ENCODE data around the gene CCR9. TPM values are rescaled to one million over a fixed set of nuclear protein-coding genes. Genes with fewer than 3 reads are reported as not detected.

The CCR9 gene
- total RNA-seq, 1 donor from 2014 or later = not detected

GRCh38 chr3:45938043-45938435 is 51.7 kb downstream of the CCR9 start:
- Mint-ChIP-seq H3K36me3 (ENCODE audit: low read depth) (peaks cover 56% of the 10 kb centered on the region), H3K4me3 (no peak overlapping the region), H3K4me1 (ENCODE audit: low read depth) (peaks cover 45% of the 10 kb centered on the region), H3K27me3 (ENCODE audit: insufficient read depth) (no peaks in the 10 kb centered on the region), H3K9me3 (peaks cover 5% of the 10 kb centered on the region), H3K27ac (no peak overlapping the region)
- intact Hi-C loops (cut with micrococcal nuclease) = loop anchor here (1.0 to 2.0 kb wide), 3 partner anchors 141 to 505 kb away; no protein-coding TSS in a partner anchor
- DNase-seq (ENCODE audit: low spot score) = no peak

GRCh38 chr3:45938864-45939263 is 52.5 kb downstream of the CCR9 start:
- H3K27me3 Mint-ChIP-seq (ENCODE audit: insufficient read depth) = no peaks in the 10 kb centered on the region
- peaks cover 5% of the 10 kb centered on the region for H3K9me3 Mint-ChIP-seq
- peak overlapping the region; percentile 0 for H3K27ac Mint-ChIP-seq
- H3K4me3 Mint-ChIP-seq = no peak overlapping the region
- intact Hi-C loops (cut with micrococcal nuclease) = loop anchor here (1.0 to 2.0 kb wide), 5 partner anchors 54 to 504 kb away; no protein-coding TSS in a partner anchor
- peak; percentile 77 for DNase-seq (ENCODE audit: low spot score)
- H3K36me3 Mint-ChIP-seq (ENCODE audit: low read depth) = peaks cover 52% of the 10 kb centered on the region
- peaks cover 53% of the 10 kb centered on the region for H3K4me1 Mint-ChIP-seq (ENCODE audit: low read depth)

- Mint-ChIP-seq H3K27me3 (ENCODE audit: insufficient read depth) (no peaks in the 10 kb centered on the region), H3K9me3 (peaks cover 5% of the 10 kb centered on the region), H3K27ac (peak overlapping the region; percentile 42), H3K36me3 (ENCODE audit: low read depth) (peaks cover 47% of the 10 kb centered on the region), H3K4me1 (ENCODE audit: low read depth) (peaks cover 56% of the 10 kb centered on the region), H3K4me3 (no peak overlapping the region)
- intact Hi-C loops (cut with micrococcal nuclease) = loop anchor here (1.0 to 2.0 kb wide), 3 partner anchors 54 to 503 kb away; no protein-coding TSS in a partner anchor
- DNase-seq (ENCODE audit: low spot score) = no peak
These were observed 53.0 kb downstream of the CCR9 start for GRCh38 chr3:45939341-45939771.

GRCh38 chr3:45940004-45940780 is 53.8 kb downstream of the CCR9 start:
- H3K27me3 Mint-ChIP-seq (ENCODE audit: insufficient read depth) = no peaks in the 10 kb centered on the region
- H3K27ac Mint-ChIP-seq = peak overlapping the region; percentile 20
- intact Hi-C loops (cut with micrococcal nuclease) = loop anchor here (5.0 kb wide), 1 partner anchor 342 kb away; no protein-coding TSS in a partner anchor
- peaks cover 5% of the 10 kb centered on the region for H3K9me3 Mint-ChIP-seq
- DNase-seq (ENCODE audit: low spot score) = no peak
- H3K36me3 Mint-ChIP-seq (ENCODE audit: low read depth) = peaks cover 46% of the 10 kb centered on the region
- peaks cover 64% of the 10 kb centered on the region for H3K4me1 Mint-ChIP-seq (ENCODE audit: low read depth)
- H3K4me3 Mint-ChIP-seq = no peak overlapping the region

- no peak for DNase-seq (ENCODE audit: low spot score)
- peak overlapping the region; percentile 20 for H3K27ac Mint-ChIP-seq
- H3K4me1 Mint-ChIP-seq (ENCODE audit: low read depth) = peaks cover 71% of the 10 kb centered on the region
- H3K36me3 Mint-ChIP-seq (ENCODE audit: low read depth) = peaks cover 47% of the 10 kb centered on the region
- peaks cover 5% of the 10 kb centered on the region for H3K9me3 Mint-ChIP-seq
- no peak overlapping the region for H3K4me3 Mint-ChIP-seq
- intact Hi-C loops (cut with micrococcal nuclease) = loop anchor here (5.0 kb wide), 1 partner anchor 341 kb away; no protein-coding TSS in a partner anchor
- H3K27me3 Mint-ChIP-seq (ENCODE audit: insufficient read depth) = no peaks in the 10 kb centered on the region
These were observed 54.5 kb downstream of the CCR9 start for GRCh38 chr3:45940781-45941365.

GRCh38 chr3:45942051-45942825 is 55.9 kb downstream of the CCR9 start:
- Mint-ChIP-seq H3K4me1 (ENCODE audit: low read depth) (peaks cover 84% of the 10 kb centered on the region), H3K9me3 (peaks cover 5% of the 10 kb centered on the region), H3K27me3 (ENCODE audit: insufficient read depth) (no peaks in the 10 kb centered on the region), H3K4me3 (peak overlapping the region; percentile 55), H3K27ac (peak overlapping the region; percentile 85), H3K36me3 (ENCODE audit: low read depth) (peaks cover 53% of the 10 kb centered on the region)
- intact Hi-C loops (cut with micrococcal nuclease) = loop anchor here (2.0 to 5.0 kb wide), 4 partner anchors 77 to 357 kb away; partner anchors contain the start of gene CCR1
- no peak for DNase-seq (ENCODE audit: low spot score)

- DNase-seq (ENCODE audit: low spot score) = peak; percentile 55
- H3K27me3 Mint-ChIP-seq (ENCODE audit: insufficient read depth) = no peaks in the 10 kb centered on the region
- intact Hi-C loops (cut with micrococcal nuclease) = loop anchor here (1.0 to 5.0 kb wide), 10 partner anchors 21 to 427 kb away; partner anchors contain the start of genes CCR1 and CCR5
- H3K27ac Mint-ChIP-seq = peak within 1 kb of the TSS; percentile 85
- H3K4me1 Mint-ChIP-seq (ENCODE audit: low read depth) = peaks cover 95% of the 10 kb centered on the region
- peaks cover 56% of the 10 kb centered on the region for H3K36me3 Mint-ChIP-seq (ENCODE audit: low read depth)
- peak within 1 kb of the TSS; percentile 84 for H3K4me3 Mint-ChIP-seq
- peaks cover 5% of the 10 kb centered on the region for H3K9me3 Mint-ChIP-seq
These were observed 57.0 kb downstream of the CCR9 start, which contains the start of gene CXCR6 for GRCh38 chr3:45943207-45943846. Gene CXCR6 (plus strand): TSS chr3:45943464. CDS start chr3:45946482, 3,018 bp downstream.

GRCh38 chr3:45944830-45945620 is 58.7 kb downstream of the CCR9 start:
- peaks cover 96% of the 10 kb centered on the region for H3K4me1 Mint-ChIP-seq (ENCODE audit: low read depth)
- intact Hi-C loops (cut with micrococcal nuclease) = loop anchor here (5.0 kb wide), 1 partner anchor 337 kb away; no protein-coding TSS in a partner anchor
- peak overlapping the region; percentile 78 for H3K27ac Mint-ChIP-seq
- H3K36me3 Mint-ChIP-seq (ENCODE audit: low read depth) = peaks cover 66% of the 10 kb centered on the region
- H3K9me3 Mint-ChIP-seq = peaks cover 5% of the 10 kb centered on the region
- no peaks in the 10 kb centered on the region for H3K27me3 Mint-ChIP-seq (ENCODE audit: insufficient read depth)
- no peak for DNase-seq (ENCODE audit: low spot score)
- peak overlapping the region; percentile 82 for H3K4me3 Mint-ChIP-seq

GRCh38 chr3:45946307-45946706 is 60.0 kb downstream of the CCR9 start:
- Mint-ChIP-seq H3K27ac (peak overlapping the region; percentile 76), H3K36me3 (ENCODE audit: low read depth) (peaks cover 59% of the 10 kb centered on the region), H3K4me3 (peak overlapping the region; percentile 70)

GRCh38 chr3:45946875-45947274 is 60.5 kb downstream of the CCR9 start:
- peak overlapping the region; percentile 70 for H3K4me3 Mint-ChIP-seq
- H3K4me1 Mint-ChIP-seq (ENCODE audit: low read depth) = peaks cover 98% of the 10 kb centered on the region

More at GRCh38 chr3:45946307-45946706, 60.0 kb downstream of the CCR9 start:
- peaks cover 96% of the 10 kb centered on the region for H3K4me1 Mint-ChIP-seq (ENCODE audit: low read depth)
- H3K9me3 Mint-ChIP-seq = no peaks in the 10 kb centered on the region
- DNase-seq (ENCODE audit: low spot score) = no peak
- intact Hi-C loops (cut with micrococcal nuclease) = no loop called here
- H3K27me3 Mint-ChIP-seq (ENCODE audit: insufficient read depth) = no peaks in the 10 kb centered on the region

GRCh38 chr3:45947361-45947760 is 61.0 kb downstream of the CCR9 start:
- Mint-ChIP-seq H3K4me3 (no peak overlapping the region), H3K9me3 (no peaks in the 10 kb centered on the region), H3K27ac (peak overlapping the region; percentile 20), H3K4me1 (ENCODE audit: low read depth) (peaks cover 98% of the 10 kb centered on the region), H3K36me3 (ENCODE audit: low read depth) (peaks cover 67% of the 10 kb centered on the region), H3K27me3 (ENCODE audit: insufficient read depth) (no peaks in the 10 kb centered on the region)
- intact Hi-C loops (cut with micrococcal nuclease) = no loop called here
- no peak for DNase-seq (ENCODE audit: low spot score)

More at GRCh38 chr3:45946875-45947274, 60.5 kb downstream of the CCR9 start:
- Mint-ChIP-seq H3K27me3 (ENCODE audit: insufficient read depth) (no peaks in the 10 kb centered on the region), H3K9me3 (no peaks in the 10 kb centered on the region), H3K27ac (peak overlapping the region; percentile 76), H3K36me3 (ENCODE audit: low read depth) (peaks cover 64% of the 10 kb centered on the region)
- intact Hi-C loops (cut with micrococcal nuclease) = no loop called here
- DNase-seq (ENCODE audit: low spot score) = no peak

Measured in activated T-helper 1 cell treated with anti-CD3 and anti-CD28 coated beads, Interleukin-12 subunit alpha, Interleukin-12 subunit beta, Interleukin-2, Interleukin-4 antibody, amounts not matched to agents 30 ng/mL and 10 ng/mL and 1 ng/mL, durations not matched to agents 14 hours and 24 hours and 36 hours (primary cell).